Parathyroid adenoma (tissue), 2 donors: ENCODE data around the gene ZNF337.
"Not testable (repeated sequence)": the region's sequence is repeated elsewhere in the genome, so short reads cannot be mapped to it uniquely, and the experiment has no call there.

Source experiments
- H2AFZ ChIP-seq: fragments of 300-600 bp; sonication (generic); one replicate; pipeline ENCODE4 v1.7.0; 2017; ENCODE audit warnings: antibody characterized with exemption, mild to moderate bottlenecking
- H3K27ac ChIP-seq: fragments of 300-600 bp; sonication (generic); one replicate; pipeline ENCODE4 v1.7.0; 2017
- H3K27me3 ChIP-seq: fragments of 300-600 bp; sonication (generic); one replicate; pipeline ENCODE4 v1.7.0; 2017; ENCODE audit warnings: low read length; ENCODE audit not compliant: control insufficient read depth, insufficient read depth
- H3K36me3 ChIP-seq: fragments of 300-600 bp; sonication (generic); one replicate; pipeline ENCODE4 v1.7.0; 2017; ENCODE audit warnings: low read length; ENCODE audit not compliant: control insufficient read depth, insufficient read depth
- H3K4me1 ChIP-seq: fragments of 300-600 bp; sonication (generic); one replicate; pipeline ENCODE4 v1.7.0; 2017; ENCODE audit warnings: control low read depth
- H3K4me2 ChIP-seq: fragments of 300-600 bp; sonication (generic); one replicate; pipeline ENCODE4 v1.7.0; 2017; ENCODE audit warnings: low read length
- H3K4me3 ChIP-seq: fragments of 300-600 bp; sonication (generic); one replicate; pipeline ENCODE4 v1.7.0; 2017; ENCODE audit warnings: low read depth, low read length
- H3K79me2 ChIP-seq: fragments of 300-600 bp; sonication (generic); one replicate; pipeline ENCODE4 v1.7.0; 2017; ENCODE audit warnings: control low read depth
- H3K9ac ChIP-seq: fragments of 300-600 bp; sonication (generic); one replicate; pipeline ENCODE4 v1.7.0; 2017; ENCODE audit warnings: mild to moderate bottlenecking
- H3K9me3 ChIP-seq: fragments of 300-600 bp; sonication (generic); one replicate; pipeline ENCODE4 v1.7.0; 2017; ENCODE audit warnings: low read length; ENCODE audit not compliant: control insufficient read depth
- TF ChIP-seq, protein P1 (sequence below): fragments of 300-600 bp; sonication (generic); IDR thresholded peaks from one replicate; pipeline ENCODE4 v1.7.0; 2017; ENCODE audit warnings: antibody characterized with exemption, mild to moderate bottlenecking
- donor health status: primary hyperparathyroidism.

Gene ZNF337

DNA sequence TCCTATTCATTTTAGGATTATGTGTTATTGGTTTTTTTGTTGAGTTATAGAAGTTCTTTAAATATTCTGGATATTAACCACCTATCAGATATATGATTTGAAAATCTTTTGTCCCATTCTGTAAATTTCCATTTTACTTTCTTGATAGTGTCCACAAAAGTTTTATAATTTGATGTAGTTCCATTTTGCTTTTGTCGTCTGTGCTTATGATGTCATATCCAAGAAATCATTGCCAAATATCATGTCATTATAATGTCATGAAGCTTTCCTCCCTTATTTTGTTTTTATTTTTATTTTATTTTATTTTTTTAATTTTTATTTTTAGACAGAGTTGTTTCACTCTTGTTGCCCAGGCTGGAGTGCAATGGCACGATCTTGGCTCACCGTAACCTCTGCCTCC is 51.8 kb downstream of the ZNF337 start:
- TF ChIP-seq, protein P1, sequence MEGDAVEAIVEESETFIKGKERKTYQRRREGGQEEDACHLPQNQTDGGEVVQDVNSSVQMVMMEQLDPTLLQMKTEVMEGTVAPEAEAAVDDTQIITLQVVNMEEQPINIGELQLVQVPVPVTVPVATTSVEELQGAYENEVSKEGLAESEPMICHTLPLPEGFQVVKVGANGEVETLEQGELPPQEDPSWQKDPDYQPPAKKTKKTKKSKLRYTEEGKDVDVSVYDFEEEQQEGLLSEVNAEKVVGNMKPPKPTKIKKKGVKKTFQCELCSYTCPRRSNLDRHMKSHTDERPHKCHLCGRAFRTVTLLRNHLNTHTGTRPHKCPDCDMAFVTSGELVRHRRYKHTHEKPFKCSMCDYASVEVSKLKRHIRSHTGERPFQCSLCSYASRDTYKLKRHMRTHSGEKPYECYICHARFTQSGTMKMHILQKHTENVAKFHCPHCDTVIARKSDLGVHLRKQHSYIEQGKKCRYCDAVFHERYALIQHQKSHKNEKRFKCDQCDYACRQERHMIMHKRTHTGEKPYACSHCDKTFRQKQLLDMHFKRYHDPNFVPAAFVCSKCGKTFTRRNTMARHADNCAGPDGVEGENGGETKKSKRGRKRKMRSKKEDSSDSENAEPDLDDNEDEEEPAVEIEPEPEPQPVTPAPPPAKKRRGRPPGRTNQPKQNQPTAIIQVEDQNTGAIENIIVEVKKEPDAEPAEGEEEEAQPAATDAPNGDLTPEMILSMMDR, result no peak
- Histone ChIP-seq H3K4me3 (no peak overlapping the region), H3K27ac (no peak overlapping the region), H3K36me3 (no peaks in the 10 kb centered on the region), H3K9ac (no peak overlapping the region), H3K79me2 (no peaks in the 10 kb centered on the region), H3K9me3 (no peaks in the 10 kb centered on the region), H3K27me3 (no peaks in the 10 kb centered on the region), H2AFZ (no peak overlapping the region), H3K4me2 (no peak overlapping the region), H3K4me1 (no peaks in the 10 kb centered on the region)

DNA sequence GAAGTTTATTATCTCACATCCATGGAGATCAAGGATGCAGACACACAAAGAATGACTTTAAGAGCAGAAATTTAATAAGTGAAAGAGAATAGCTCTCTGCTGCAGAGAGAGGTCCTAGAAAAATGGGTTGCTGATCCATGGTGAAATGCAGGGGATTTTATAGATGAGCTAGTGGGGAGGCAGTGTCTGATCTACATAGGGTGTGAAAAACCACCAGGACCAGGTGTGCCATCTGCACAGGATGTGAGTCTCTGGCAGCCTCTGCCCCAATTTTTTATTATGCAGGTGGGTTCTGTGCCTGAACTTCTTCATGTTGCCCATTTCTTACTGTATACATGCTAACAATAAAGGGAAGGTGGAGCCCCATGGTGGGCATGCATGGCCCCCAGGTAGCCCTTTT is 52.9 kb downstream of the ZNF337 start:
- no peak overlapping the region for H3K4me3 ChIP-seq
- no peak overlapping the region for H3K27ac ChIP-seq
- no peaks in the 10 kb centered on the region for H3K27me3 ChIP-seq
- H3K36me3 ChIP-seq, result no peaks in the 10 kb centered on the region
- no peak overlapping the region for H3K9ac ChIP-seq
- H3K9me3 ChIP-seq, result no peaks in the 10 kb centered on the region
- TF ChIP-seq, protein P1, result no peak
- H3K4me1 ChIP-seq, result no peaks in the 10 kb centered on the region
- no peaks in the 10 kb centered on the region for H3K79me2 ChIP-seq
- H3K4me2 ChIP-seq, result no peak overlapping the region
- H2AFZ ChIP-seq, result no peak overlapping the region

DNA sequence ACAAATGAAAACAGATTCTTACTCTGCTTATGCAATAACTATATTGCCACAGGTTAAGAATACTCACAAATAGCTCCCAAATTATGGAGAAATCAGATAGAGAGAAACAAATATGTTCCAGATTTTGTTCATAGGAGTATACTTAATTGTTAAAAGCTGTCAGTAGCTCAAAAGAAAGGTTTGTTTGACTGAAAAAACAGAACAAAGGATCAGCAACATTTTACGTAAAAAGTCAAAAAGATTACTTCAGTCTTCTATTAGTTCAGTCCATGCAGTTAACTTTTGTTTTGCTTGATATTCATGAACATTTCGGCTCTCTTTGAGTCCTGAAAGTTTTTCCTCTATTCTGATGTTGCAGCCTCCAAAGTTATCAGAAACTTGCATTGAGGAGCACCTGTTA is 59.4 kb downstream of the ZNF337 start:
- Histone ChIP-seq H3K4me1 (no peaks in the 10 kb centered on the region), H3K9me3 (no peaks in the 10 kb centered on the region), H3K27ac (no peak overlapping the region), H2AFZ (no peak overlapping the region), H3K36me3 (no peaks in the 10 kb centered on the region), H3K79me2 (no peaks in the 10 kb centered on the region), H3K4me2 (no peak overlapping the region), H3K4me3 (no peak overlapping the region), H3K27me3 (no peaks in the 10 kb centered on the region), H3K9ac (no peak overlapping the region)
- TF ChIP-seq, protein P1, result no peak

DNA sequence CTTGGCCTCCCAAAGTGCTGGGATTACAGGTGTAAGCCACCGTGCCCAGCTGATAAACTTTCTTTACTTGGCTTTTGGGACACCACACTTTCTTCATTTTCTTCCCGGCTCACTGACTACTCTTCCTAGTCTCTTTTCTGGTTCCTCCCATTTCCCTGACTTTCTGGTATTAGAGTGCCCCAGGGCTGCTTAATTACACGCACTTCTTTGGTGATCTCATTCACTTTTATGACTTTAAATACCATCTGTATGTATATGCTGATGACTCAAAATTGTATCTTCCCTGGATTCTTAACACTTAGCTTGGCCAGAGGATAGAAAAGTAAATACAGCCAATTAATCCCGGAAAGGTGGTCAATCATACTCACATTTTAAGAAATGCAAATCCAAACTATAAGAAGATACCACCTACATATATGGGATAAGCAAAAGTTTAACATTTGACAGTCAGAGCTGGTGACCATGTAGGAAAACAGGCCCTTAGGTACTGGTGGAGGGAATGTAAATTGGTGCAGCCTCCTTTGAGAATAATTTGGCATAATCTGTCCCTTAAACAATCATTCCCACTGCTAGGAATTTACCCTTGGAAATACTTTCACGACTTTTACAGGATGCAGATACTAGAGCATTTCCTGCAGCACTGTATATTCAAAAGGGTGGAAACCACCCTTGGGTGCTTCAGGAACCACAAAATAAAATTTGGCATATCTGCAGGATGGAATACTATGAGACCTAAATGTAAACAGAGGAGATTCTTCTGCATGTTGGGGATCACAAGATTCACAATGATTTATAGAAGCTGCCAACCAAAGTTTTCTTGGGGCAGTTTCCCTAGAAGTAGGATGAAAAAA is 63.5 kb downstream of the ZNF337 start:
- H3K27ac ChIP-seq, result no peak overlapping the region
- H3K4me1 ChIP-seq, result no peaks in the 10 kb centered on the region
- H3K9ac ChIP-seq, result no peak overlapping the region
- no peak overlapping the region for H3K4me3 ChIP-seq
- H3K9me3 ChIP-seq, result no peaks in the 10 kb centered on the region
- H3K36me3 ChIP-seq, result no peaks in the 10 kb centered on the region
- no peak overlapping the region for H2AFZ ChIP-seq
- H3K4me2 ChIP-seq, result no peak overlapping the region
- no peaks in the 10 kb centered on the region for H3K27me3 ChIP-seq
- TF ChIP-seq, protein P1, result no peak
- no peaks in the 10 kb centered on the region for H3K79me2 ChIP-seq

DNA sequence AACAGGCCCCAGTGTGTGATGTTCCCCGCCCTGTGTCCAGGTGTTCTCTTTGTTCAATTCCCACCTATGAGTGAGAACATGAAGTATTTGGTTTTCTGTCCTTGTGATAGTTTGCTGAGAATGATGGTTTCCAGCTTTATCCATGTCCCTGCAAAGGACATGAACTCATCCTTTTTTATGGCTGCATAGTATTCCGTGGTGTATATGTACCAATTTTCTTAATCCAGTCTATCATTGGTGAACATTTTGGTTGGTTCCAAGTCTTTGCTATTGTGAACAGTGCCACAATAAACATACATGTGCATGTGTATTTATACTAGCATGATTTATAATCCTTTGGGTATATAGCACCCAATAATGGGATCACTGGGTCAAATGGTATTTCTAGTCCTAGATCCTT is 66.0 kb downstream of the ZNF337 start:
- H3K36me3 ChIP-seq, H3K27ac ChIP-seq, H3K27me3 ChIP-seq, H2AFZ ChIP-seq, H3K79me2 ChIP-seq, H3K4me3 ChIP-seq, H3K9ac ChIP-seq, H3K9me3 ChIP-seq, H3K4me2 ChIP-seq, H3K4me1 ChIP-seq: not testable (repeated sequence)
